GM19324 (cell line): ENCODE measurements around the gene PAN2.
A peak's percentile ranks its signal among the peaks of the same experiment; 100 is the strongest.
"Not testable (repeated sequence)": the region's sequence is repeated elsewhere in the genome, so short reads cannot be mapped to it uniquely, and the experiment has no call there.

Experiments
- ATAC-seq: cut with Tn5 transposase; IDR thresholded peaks from one replicate; pipeline ENCODE4 v1.9.1; 2021; ENCODE audit warnings: mild to moderate bottlenecking, moderate library complexity; ENCODE audit not compliant: unreplicated experiment, low FRiP score

The PAN2 gene

DNA sequence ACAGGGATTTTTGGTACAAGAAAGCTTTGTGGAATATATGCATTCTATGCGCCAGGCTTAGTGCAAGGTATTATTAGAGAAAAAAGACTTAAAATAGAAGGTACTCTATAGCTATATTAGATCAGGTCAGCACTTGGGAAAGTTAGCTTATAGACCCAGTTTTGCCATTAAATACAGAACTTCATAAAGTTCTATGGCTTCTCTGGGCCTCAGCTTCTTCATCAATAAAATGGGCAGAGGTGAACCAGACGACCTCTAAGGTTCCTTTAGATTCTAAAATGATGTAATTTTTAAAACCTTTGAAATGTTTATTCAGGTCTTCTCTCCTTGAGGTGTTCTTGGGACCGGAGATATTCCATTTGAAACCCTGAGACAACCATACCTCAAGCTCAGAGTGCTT is 25.1 kb downstream of the PAN2 start:
- no peak for ATAC-seq

DNA sequence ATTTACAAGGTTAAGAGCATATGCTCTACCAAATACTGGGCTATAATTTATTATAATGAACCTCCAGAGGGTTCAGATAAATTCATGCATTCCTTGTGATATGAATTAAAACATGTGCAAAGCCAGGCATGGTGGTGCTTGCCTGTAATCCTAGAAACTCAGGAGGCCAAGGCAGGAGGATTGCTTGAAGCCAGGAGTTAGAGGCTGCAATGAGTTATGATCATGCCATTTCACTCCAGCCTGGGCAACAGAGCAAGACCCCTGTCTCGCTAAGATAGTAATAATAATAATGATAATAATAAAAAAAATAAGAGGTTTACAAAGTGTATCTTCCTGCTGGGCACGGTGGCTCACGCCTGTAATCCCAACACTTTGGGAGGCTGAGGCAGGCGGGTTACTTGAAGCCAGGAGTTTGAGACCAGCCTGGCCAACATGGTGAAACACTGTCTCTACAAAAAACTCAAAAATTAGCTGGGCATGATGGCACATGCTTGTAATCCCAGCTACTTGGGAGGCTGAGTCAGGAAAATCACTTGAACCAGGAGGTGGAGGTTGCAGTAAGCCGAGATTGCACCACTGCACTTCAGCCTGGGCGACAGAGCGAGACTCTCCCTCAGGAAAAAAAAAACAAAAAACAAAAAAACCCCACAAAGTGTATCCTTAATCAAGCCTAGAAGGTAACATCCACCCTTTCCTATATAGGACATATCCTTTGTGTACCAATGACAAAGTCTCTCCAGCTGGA is 26.4 kb downstream of the PAN2 start:
- ATAC-seq, result no peak

GRCh38 chr12:56304872-56305590 is 28.8 kb downstream of the PAN2 start:
- ATAC-seq, result no peak

GRCh38 chr12:56304276-56304675 is 29.5 kb downstream of the PAN2 start:
- ATAC-seq, result no peak

DNA sequence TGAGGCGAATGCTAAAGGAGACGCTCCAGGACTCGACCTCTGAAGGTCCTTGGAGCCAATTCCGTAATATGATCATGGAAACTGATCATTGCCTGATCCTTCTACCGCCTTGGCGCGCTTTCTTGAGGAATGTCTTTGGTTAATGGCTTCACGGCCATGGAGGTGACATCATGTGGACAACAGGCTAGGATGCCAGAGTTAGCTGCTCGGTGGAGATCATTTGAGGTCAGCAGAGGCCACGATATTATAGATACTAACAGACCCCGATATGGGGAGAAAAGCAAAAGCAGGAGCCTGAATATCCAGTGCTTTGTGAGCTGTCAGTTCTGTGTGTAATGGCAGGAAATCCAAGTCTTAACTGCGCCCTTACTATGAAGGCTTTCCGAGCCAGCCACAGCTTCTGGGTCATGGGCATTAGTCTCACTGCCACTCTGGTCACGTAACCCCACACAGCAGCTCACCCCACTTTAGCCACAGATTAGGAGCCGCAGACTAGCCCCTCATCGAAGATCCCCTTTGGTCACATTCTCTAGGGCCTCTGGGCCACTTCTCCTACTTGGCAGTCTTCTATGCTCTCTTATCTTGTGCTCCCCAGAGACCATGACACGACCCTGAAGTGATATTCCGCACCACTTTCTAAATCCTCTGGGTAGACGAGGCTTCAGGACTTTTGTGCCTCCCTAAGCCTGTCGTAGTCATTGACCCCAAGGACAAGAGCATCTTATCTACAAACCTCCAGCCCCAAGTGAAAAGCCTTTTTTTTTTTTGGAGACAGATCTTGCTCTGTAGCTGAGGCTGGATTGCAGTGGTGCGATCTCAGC is 32.9 kb downstream of the PAN2 start:
- ATAC-seq, result no peak

- ATAC-seq, result peak; percentile 93
These were observed 33.8 kb downstream of the PAN2 start, which contains the start of gene CS for GRCh38 chr12:56299853-56300643. CS (minus strand) TSS chr12:56300330; CDS start chr12:56300201, 129 bp downstream.

- no peak for ATAC-seq
These were observed 34.4 kb downstream of the PAN2 start for GRCh38 chr12:56299308-56299852.

DNA sequence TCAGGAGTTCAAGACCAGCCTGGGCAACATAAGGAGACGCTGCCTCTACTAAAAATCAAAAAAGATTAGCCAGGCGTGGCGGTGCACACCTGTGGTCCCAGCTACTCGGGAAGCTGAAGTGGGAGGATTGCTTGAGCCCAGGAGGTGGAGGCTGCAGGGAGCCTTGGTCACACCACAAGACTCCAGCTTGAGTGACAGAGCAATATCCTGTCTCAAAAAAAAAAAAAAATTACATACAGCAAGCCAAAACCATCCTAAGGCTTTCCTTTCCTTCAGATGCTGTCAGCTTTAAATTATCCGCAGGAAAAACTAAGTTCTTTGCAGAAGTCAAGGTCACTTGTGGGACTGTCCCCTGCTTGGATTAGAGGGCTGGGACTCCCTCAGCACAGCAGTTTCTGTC is 35.0 kb downstream of the PAN2 start:
- no peak for ATAC-seq

DNA sequence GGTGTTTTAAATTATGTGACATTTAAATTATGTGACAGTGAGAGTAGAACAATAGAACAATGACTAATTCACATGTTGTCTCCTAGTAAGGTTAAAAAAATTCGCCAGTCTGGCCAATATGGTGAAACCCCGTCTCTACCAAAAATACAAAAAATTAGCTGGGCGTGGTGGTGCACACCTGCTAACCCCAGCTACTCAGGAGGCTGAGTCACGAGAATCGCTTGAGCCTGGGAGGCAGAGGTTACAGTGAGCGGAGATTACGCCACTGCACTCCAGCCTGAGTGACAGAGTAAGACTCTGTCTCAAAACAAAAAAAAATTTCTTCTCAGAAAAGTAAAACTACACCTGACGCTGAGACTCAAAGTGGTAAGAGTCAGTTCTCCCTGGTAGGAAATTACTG is 36.4 kb downstream of the PAN2 start:
- no peak for ATAC-seq

- ATAC-seq, result no peak
These were observed 37.5 kb downstream of the PAN2 start for GRCh38 chr12:56296295-56296694.

GRCh38 chr12:56293795-56294194 is 40.0 kb downstream of the PAN2 start:
- no peak for ATAC-seq

GRCh38 chr12:56288705-56289387 is 45.0 kb downstream of the PAN2 start:
- no peak for ATAC-seq

DNA sequence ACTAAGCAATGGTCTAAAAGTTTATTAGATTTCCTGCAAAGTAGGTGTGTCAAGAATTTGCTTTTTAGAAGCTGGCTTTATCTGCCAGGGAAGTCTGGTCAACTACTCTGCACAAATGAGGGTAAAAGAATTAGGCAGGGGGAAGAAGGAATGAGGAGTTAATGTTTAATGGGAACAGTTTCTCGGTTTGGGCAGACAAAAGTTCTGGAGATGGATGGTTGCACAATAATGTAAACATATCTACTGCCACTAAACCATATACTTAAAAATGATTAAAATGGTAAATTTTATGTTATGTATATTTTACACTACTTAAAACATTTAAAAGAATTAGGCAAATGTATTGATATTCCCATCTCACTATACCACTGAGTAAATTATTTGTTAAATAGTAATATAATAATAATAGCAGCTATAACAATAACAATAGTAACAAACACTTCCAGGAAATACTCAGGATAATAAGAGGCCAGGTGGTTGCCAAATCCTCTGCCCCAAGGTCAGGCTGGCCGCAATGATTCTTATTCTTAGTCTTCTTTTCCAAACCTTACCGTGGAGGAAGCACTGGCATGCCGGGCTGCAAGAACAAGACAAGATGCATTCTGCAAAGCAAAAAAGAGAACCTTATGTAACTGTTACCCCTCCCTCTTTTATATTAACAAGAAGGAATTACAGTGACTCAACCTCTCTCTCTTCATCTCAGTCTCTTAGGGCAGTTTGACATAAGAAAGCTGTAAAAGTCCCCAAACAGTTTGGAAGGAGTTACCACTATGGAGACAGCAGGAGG is 47.6 kb downstream of the PAN2 start:
- no peak for ATAC-seq

- not testable (repeated sequence) for ATAC-seq
These were observed 49.5 kb downstream of the PAN2 start for GRCh38 chr12:56284263-56284662.

DNA sequence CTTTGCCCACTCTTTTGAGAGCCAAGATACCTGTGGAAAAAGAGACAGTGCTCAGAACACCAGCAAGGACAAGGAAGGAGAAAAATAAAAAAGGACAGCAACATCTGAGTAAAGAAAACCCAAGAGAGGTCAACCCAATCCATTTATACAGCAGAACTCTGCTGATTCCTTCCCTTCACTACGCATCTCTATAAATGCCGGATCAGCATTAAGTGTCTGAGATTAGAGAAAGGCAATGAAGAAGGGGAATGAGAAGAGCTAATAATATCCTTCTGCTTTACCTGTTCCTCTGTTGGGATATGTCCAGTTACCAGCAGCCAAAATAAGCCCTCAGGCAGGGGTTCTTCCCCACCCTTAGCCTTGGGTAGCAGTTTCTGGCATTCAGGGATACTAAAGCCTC is 51.2 kb downstream of the PAN2 start:
- no peak for ATAC-seq

GRCh38 chr12:56282030-56282429 is 51.8 kb downstream of the PAN2 start:
- ATAC-seq, result no peak

- ATAC-seq, result no peak
These were observed 53.0 kb downstream of the PAN2 start for GRCh38 chr12:56280849-56281248.

DNA sequence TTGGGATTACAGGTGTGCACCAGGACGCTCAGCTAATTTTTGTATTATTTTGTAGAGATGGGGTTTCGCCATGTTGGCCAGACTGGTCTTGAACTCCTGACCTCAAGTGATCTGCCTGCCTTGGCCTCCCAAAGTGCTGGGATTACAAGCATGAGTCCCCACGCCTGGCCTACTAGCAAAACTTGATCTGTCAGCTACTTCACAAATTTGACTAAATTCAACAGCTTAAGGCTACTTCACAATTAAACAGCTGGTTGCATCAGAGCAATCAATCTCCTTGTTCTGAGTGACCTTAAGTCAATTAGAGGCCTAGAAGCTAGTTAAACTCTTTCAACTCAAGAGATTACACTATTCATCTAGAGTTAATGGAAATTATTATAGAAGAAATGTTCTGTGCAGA is 54.9 kb downstream of the PAN2 start:
- no peak for ATAC-seq

- ATAC-seq, result no peak
These were observed 59.5 kb downstream of the PAN2 start for GRCh38 chr12:56274299-56274698.
